Mammary epithelial cell (primary cell): Measurements from ENCODE around the gene CCSER2.
"Not testable (repeated sequence)": the region's sequence is repeated elsewhere in the genome, so short reads cannot be mapped to it uniquely, and the experiment has no call there.

Experiments
- EZH2 ChIP-seq: IDR thresholded peaks from 2 replicates; pipeline ENCODE4 v1.6.1; 2012; ENCODE audit warnings: low read length, inconsistent platforms, borderline replicate concordance
- TF ChIP-seq, protein P1 (sequence below), 2 donors: IDR thresholded peaks in 1 of 2; conservative IDR thresholded peaks in 1 of 2; 2 replicates each; pipeline ENCODE4 v1.5.1; 2011 to 2012; ENCODE audit warnings: inconsistent platforms in 2 of 2, low read length in 2 of 2, mild to moderate bottlenecking in 2 of 2, control low read depth in 1 of 2, low read depth in 1 of 2; ENCODE audit not compliant: insufficient read depth in 1 of 2; ENCODE audit errors: extremely low read depth in 1 of 2

DNA sequence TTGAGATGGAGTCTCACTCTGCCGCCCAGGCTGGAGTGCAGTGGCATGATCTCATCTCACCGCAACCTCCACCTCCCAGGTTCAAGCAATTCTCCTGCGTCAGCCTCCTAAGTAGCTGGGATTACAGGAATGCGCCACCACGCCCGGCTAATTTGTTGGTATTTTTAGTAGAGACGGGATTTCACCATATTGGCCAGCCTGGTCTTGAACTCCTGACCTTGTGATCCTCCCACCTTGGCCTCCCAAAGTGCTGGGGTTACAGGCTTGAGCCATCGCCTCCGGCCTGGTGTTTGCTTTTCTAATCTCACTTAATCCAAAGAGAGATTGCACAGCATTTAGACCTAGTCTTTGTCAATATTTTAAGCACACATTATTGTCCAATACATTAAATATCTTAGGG, 1.4 kb upstream of the CCSER2 start:
- TF ChIP-seq, protein P1, sequence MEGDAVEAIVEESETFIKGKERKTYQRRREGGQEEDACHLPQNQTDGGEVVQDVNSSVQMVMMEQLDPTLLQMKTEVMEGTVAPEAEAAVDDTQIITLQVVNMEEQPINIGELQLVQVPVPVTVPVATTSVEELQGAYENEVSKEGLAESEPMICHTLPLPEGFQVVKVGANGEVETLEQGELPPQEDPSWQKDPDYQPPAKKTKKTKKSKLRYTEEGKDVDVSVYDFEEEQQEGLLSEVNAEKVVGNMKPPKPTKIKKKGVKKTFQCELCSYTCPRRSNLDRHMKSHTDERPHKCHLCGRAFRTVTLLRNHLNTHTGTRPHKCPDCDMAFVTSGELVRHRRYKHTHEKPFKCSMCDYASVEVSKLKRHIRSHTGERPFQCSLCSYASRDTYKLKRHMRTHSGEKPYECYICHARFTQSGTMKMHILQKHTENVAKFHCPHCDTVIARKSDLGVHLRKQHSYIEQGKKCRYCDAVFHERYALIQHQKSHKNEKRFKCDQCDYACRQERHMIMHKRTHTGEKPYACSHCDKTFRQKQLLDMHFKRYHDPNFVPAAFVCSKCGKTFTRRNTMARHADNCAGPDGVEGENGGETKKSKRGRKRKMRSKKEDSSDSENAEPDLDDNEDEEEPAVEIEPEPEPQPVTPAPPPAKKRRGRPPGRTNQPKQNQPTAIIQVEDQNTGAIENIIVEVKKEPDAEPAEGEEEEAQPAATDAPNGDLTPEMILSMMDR (conservative IDR thresholded peaks at IDR 0.05 in 1 of 2, IDR thresholded peaks at IDR 0.05 in 1 of 2; ENCODE audit: extremely low read depth in 1 of 2, insufficient read depth in 1 of 2, low read depth in 1 of 2, low read length in 2 of 2): not testable (repeated sequence)
- TF ChIP-seq EZH2: not testable (repeated sequence)
